GM19372 (cell line): ENCODE results near the gene COL4A2.

ENCODE experiments used
- ATAC-seq: cut with Tn5 transposase; IDR thresholded peaks from one replicate; pipeline ENCODE4 v1.9.1; 2021; ENCODE audit warnings: mild to moderate bottlenecking, low read depth, moderate library complexity; ENCODE audit not compliant: unreplicated experiment

Gene COL4A2

DNA sequence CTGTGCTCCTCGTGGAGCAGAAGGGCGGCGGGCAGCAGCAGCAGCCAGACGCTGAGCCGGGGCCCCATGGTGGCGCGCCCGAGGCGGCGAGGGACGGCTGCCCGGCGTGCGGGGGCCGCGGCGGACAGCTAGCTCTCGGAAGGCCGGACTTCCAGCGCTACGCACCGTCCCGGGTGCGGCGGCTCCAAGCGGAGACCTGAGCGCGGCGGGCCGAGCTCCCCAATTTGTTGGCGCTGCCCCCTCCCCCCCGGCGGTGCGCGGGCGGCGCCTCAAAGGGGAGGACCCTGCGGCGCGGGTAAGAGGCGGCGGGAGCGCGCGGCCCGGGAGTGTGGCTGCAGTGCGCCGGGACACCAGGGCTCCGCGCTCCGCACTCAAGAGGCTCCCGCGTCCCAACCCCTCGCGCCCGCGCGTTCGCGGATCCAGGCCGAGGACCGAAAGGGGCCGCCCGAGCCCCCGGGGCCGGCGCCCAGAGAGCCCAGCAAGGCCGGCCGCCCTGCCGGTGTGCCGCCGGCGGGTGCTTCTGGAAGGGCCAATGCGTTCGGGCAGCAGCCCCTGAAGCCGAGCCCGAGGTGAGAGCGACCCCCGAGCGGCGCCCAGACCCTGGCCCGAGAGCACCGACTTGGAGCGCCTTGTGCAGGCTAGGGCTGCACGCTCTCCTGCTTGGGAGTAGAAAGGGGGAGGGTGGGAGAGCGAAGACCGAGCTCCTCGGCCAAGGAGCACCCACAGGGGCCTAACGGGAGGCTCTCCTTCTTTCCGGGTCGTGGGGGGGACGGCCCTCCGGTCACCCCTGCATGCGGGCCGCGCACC, at the start of gene COL4A2, which contains the start of gene COL4A1:
TSS of gene COL4A2 (plus strand) at position 325 of the 807 bp plus-strand sequence. CDS start 620 bp downstream, outside the sequence.
TSS of gene COL4A1 (minus strand) at position 198 of the 807 bp plus-strand sequence. CDS start at position 68, 130 bp downstream.
- ATAC-seq: no peak

- no peak for ATAC-seq
Observed at GRCh38 chr13:110257408-110257807, 49.7 kb upstream of the COL4A2 start.

- no peak for ATAC-seq
Observed at GRCh38 chr13:110258876-110259631, 48.0 kb upstream of the COL4A2 start.

GRCh38 chr13:110259651-110260050, 47.4 kb upstream of the COL4A2 start:
- no peak for ATAC-seq

- ATAC-seq: no peak
Observed at GRCh38 chr13:110261166-110262081, 45.7 kb upstream of the COL4A2 start.

- ATAC-seq: no peak
Observed at GRCh38 chr13:110262082-110262436, 45.0 kb upstream of the COL4A2 start.

GRCh38 chr13:110262508-110263291, 44.4 kb upstream of the COL4A2 start:
- ATAC-seq: no peak

DNA sequence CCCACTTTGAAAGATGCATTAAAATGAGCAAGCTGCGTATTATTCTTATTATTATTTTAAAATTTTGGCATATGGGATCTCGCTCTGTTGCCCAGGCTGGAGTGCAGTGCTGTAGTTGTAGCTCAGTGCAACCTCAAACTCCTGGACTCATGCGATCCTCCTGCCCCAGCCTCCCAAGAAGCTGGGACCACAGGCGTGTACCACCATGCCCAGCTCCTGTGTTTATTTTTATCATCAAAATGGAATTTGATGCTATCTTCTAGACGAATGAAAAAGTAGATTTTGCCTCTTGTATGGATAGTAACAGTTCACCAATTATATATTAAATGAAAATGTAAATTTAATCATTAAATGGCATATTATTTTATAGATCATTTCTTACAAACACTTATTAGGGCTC, 43.7 kb upstream of the COL4A2 start:
- no peak for ATAC-seq

DNA sequence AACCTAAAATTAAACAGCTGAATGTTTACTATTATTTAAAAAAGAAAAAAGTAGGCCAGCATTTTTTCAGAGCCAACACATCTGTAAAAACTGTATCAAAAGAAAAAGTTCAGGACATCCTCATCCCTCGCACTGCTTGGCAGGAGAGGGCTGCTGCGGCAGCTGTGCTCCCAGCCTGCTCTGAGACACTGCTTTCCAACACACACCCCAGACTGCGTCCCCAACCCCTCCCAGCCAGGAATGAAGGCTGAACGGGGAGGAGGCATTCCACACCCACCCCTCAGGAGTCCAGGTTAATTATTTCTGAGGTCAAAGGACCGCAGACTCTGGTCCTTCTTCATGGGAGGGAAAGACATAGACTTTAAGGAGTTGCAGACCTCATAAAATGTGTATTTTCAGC, 43.2 kb upstream of the COL4A2 start:
- no peak for ATAC-seq

- no peak for ATAC-seq
Observed at GRCh38 chr13:110264685-110265275, 42.3 kb upstream of the COL4A2 start.

DNA sequence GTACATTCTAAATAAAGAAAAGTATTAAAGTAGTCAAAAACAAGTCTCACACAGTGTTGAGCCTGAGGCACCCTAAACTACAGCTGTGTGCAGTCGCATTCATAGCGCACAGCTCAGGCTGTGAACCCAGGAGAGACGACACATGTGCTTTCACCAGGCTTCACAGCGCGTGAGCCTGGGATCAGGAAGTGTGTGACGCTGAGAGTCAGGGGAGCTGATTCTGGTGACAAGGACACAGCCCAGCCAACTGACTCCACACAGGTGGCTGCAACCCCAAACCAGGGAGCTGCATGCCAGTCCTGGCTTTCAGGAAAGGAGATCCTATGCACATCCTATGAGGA, 41.8 kb upstream of the COL4A2 start:
- no peak for ATAC-seq

GRCh38 chr13:110265682-110266430, 41.2 kb upstream of the COL4A2 start:
- ATAC-seq: no peak

DNA sequence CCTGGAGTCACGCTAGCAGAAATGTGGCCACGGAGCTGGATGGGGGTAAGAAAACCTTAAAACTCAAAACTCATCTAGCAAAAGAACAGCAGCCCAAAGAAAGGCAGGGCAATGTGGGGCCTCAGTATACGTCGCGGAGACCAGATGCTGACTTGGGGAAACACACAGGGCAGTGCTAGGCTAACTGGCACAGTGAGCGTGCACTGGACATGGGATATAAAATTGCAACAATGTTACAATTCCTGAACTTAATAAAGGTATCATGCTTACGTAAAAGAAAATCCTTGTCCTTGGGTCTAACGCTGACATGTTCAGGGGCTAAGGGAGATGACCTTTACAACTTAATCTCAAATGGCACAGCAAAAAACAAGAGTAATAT, 40.7 kb upstream of the COL4A2 start:
- no peak for ATAC-seq

DNA sequence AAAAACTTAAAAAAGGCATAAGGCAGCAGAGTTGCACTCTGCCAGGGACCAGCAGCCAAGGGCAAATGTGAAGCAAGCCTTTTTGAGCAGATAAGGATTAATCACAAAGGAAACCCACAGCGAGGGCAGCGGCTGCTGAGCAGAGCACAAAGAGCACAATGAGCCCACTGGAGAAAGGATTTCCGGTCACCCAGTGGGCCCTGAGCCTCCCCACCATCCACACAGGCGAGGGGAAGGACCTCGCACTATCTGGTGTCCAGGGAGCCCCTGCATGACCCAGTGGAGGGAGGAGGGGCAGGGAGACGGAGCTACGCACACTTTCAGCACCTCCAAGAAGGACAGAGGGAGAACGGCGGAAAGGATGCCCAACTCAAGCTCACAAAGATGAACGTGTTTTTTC, 40.1 kb upstream of the COL4A2 start:
- no peak for ATAC-seq

DNA sequence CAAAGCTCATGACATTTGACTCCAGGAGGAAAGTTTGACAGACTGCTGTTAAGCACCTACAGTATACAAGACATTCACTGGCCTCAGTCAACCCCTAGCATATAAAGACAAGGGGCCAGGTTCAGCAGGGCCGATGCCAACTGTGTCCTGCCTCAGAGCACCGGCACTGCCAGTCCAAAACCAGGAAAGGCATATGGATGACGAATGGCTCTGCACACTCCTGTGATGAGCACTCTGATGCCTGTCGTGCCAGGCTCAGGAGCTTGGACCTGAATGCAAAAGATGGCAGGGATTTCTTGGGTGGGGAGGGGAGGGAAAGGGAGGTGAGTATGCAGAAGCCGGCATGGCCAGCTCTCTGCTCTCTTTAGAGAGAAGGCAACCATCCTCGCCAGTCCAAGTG, 39.0 kb upstream of the COL4A2 start:
- ATAC-seq: no peak

- no peak for ATAC-seq
Observed at GRCh38 chr13:110268576-110269185, 38.4 kb upstream of the COL4A2 start.

DNA sequence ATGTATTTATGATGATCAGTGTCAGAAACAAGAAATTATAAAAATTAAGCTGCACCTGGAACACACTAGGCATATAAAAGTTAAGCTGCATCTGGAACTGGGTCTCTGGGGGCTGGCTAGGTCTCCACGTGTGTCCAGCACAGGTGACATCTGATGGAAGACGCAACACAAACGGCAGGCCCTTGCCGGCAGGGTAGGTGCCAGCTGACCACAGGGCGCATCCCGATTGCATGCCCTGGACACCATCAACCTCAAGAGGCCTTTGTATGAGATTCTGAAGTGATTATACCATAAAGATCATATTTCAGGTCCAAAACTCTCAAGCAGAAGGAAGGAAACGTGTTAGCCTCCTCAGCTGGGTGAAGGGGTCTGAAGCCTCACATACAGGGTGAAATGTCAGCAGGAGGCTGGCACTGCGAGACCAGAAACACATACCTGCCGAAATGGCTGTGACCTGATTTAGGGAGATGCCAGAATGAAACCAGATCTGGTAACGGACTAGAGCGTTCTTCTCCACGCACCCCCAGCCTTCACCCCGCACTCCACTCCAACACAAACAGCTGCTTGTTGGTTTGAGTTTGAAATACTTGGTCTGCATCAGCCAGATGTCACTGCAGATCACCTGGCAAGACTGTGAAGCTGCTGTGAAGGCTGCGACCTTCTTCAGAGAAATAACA, 37.4 kb upstream of the COL4A2 start:
- no peak for ATAC-seq

DNA sequence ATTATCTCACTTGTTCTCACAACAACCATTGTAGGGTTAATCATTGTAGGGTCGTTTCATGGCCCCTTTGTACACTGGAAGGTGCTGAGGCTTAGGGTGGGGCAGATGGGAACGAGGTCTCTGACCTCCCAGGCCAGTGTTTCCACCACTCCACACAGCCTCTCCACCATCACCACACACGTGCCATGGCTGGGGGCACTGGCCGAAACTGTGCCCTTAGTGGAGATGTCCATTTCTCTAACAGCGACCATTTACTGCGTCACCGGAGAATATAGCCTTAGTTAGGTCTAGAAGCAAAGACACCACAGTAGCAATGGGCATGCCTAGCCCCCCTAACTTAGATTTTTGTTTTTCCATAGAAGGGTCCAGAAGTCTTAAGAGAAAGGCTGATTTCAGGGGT, 36.6 kb upstream of the COL4A2 start:
- no peak for ATAC-seq
